Adipocyte (in vitro differentiated cells): Measurements from ENCODE around the gene DNAJC6.

ENCODE experiments used
- DNase-seq: peaks from one replicate; pipeline ENCODE4 v3.0.0-alpha.2; 2015; ENCODE audit warnings: low read depth
- H3K27me3 ChIP-seq: replicated peaks from 2 replicates; pipeline ENCODE4 v1.7.0; 2013; ENCODE audit warnings: mild to moderate bottlenecking, low read length, moderate library complexity; ENCODE audit not compliant: control insufficient read depth, insufficient read depth
- H3K36me3 ChIP-seq: 2 replicates; pipeline ENCODE4 v1.7.0; 2013; ENCODE audit warnings: low read length, mild to moderate bottlenecking, moderate library complexity; ENCODE audit not compliant: control insufficient read depth, insufficient read depth, severe bottlenecking
- H3K4me1 ChIP-seq: 2 replicates; pipeline ENCODE4 v1.7.0; 2013; ENCODE audit warnings: mild to moderate bottlenecking, low read length, moderate library complexity; ENCODE audit not compliant: control insufficient read depth, insufficient read depth
- H3K4me3 ChIP-seq: 2 replicates; pipeline ENCODE4 v1.7.0; 2013; ENCODE audit warnings: mild to moderate bottlenecking, low read length, moderate library complexity
- H3K9ac ChIP-seq: 2 replicates; pipeline ENCODE4 v1.7.0; 2013; ENCODE audit warnings: mild to moderate bottlenecking, low read length, moderate library complexity
- H3K9me3 ChIP-seq: 2 replicates; pipeline ENCODE4 v1.7.0; 2013; ENCODE audit warnings: mild to moderate bottlenecking, low read length, moderate library complexity; ENCODE audit not compliant: control insufficient read depth

The DNAJC6 gene

GRCh38 chr1:65457868-65458267 lies 148.5 kb downstream of the DNAJC6 start:
- H3K9ac ChIP-seq, result no peak overlapping the region
- no peaks in the 10 kb centered on the region for H3K36me3 ChIP-seq
- H3K27me3 ChIP-seq, result no peaks in the 10 kb centered on the region
- peaks cover 7% of the 10 kb centered on the region for H3K4me1 ChIP-seq
- no peak for DNase-seq
- H3K4me3 ChIP-seq, result no peak overlapping the region
- H3K9me3 ChIP-seq, result no peaks in the 10 kb centered on the region

GRCh38 chr1:65458730-65459396 lies 149.5 kb downstream of the DNAJC6 start:
- Histone ChIP-seq H3K27me3 (no peaks in the 10 kb centered on the region), H3K4me1 (peaks cover 7% of the 10 kb centered on the region), H3K9ac (no peak overlapping the region), H3K9me3 (no peaks in the 10 kb centered on the region), H3K4me3 (no peak overlapping the region), H3K36me3 (no peaks in the 10 kb centered on the region)
- no peak for DNase-seq

- no peak overlapping the region for H3K9ac ChIP-seq
- H3K4me1 ChIP-seq, result peaks cover 7% of the 10 kb centered on the region
- no peaks in the 10 kb centered on the region for H3K27me3 ChIP-seq
- no peak overlapping the region for H3K4me3 ChIP-seq
- no peaks in the 10 kb centered on the region for H3K36me3 ChIP-seq
- DNase-seq, result peak; percentile 45
- no peaks in the 10 kb centered on the region for H3K9me3 ChIP-seq
Observed at GRCh38 chr1:65459397-65459768, 150.0 kb downstream of the DNAJC6 start.
